Endothelial cell of hepatic sinusoid (primary cell): Measurements from ENCODE around the gene ETFRF1.

Experiments used
- in situ Hi-C: cut with HindIII; loops from 2 replicates; pipeline ENCODE4 v1.10.0; 2017; ENCODE audit warnings: low sequenced_read_pairs

ETFRF1 gene

GRCh38 chr12:25208554-25208953, 13.5 kb downstream of the ETFRF1 start:
- in situ Hi-C loops = no loop called here

- in situ Hi-C loops = no loop called here
These were observed 18.3 kb downstream of the ETFRF1 start for GRCh38 chr12:25213338-25213737.

GRCh38 chr12:25236190-25236589, 41.2 kb downstream of the ETFRF1 start:
- in situ Hi-C loops = no loop called here

GRCh38 chr12:25236626-25237025, 41.6 kb downstream of the ETFRF1 start:
- in situ Hi-C loops = no loop called here

- in situ Hi-C loops = no loop called here
These were observed 46.4 kb downstream of the ETFRF1 start for GRCh38 chr12:25241167-25242020.

GRCh38 chr12:25242981-25243679, 48.1 kb downstream of the ETFRF1 start:
- in situ Hi-C loops = no loop called here

- in situ Hi-C loops = no loop called here
These were observed 48.6 kb downstream of the ETFRF1 start for GRCh38 chr12:25243680-25243990.

- in situ Hi-C loops = no loop called here
These were observed 50.5 kb downstream of the ETFRF1 start for GRCh38 chr12:25245491-25245890.

GRCh38 chr12:25248137-25248536, 53.1 kb downstream of the ETFRF1 start:
- in situ Hi-C loops = no loop called here

- in situ Hi-C loops = no loop called here
These were observed 53.7 kb downstream of the ETFRF1 start for GRCh38 chr12:25248732-25249131.

GRCh38 chr12:25249931-25250738, 55.1 kb downstream of the ETFRF1 start:
- in situ Hi-C loops = no loop called here

- in situ Hi-C loops = no loop called here
These were observed 56.0 kb downstream of the ETFRF1 start, which contains the start of gene KRAS for GRCh38 chr12:25250744-25251730. Gene KRAS (minus strand): TSS chr12:25250929.

GRCh38 chr12:25251769-25252168, 56.7 kb downstream of the ETFRF1 start:
- in situ Hi-C loops = no loop called here

- in situ Hi-C loops = no loop called here
These were observed 57.9 kb downstream of the ETFRF1 start for GRCh38 chr12:25252946-25253345.

GRCh38 chr12:25253371-25254068, 58.5 kb downstream of the ETFRF1 start:
- in situ Hi-C loops = no loop called here

- in situ Hi-C loops = no loop called here
These were observed 59.3 kb downstream of the ETFRF1 start for GRCh38 chr12:25254271-25254880.
